Lower lobe of right lung (tissue), 2 donors: Measurements from ENCODE around the gene NLRX1. TPM values are rescaled to one million over a fixed set of nuclear protein-coding genes. Genes with fewer than 3 reads are reported as not detected.
"Not testable (repeated sequence)": the region's sequence is repeated elsewhere in the genome, so short reads cannot be mapped to it uniquely, and the experiment has no call there.

Source experiments
- ATAC-seq, 2 donors: fragments of 200-7000 bp; cut with Tn5 transposase; one replicate each; pipeline ENCODE4 v1.9.1; 2020 to 2022; ENCODE audit warnings: mild to moderate bottlenecking in 2 of 2, moderate library complexity in 2 of 2
- DNase-seq: peaks from one replicate; pipeline ENCODE4 v3.0.0-alpha.2; 2020
- H3K27ac ChIP-seq: fragments of 200-600 bp; one replicate; pipeline ENCODE4 v1.8.0; 2022
- H3K27me3 ChIP-seq: fragments of 200-600 bp; one replicate; pipeline ENCODE4 v1.8.0; 2022; ENCODE audit warnings: low read depth
- H3K36me3 ChIP-seq: fragments of 200-600 bp; one replicate; pipeline ENCODE4 v1.8.0; 2022; ENCODE audit warnings: mild to moderate bottlenecking
- H3K4me1 ChIP-seq: fragments of 200-600 bp; one replicate; pipeline ENCODE4 v1.8.0; 2022
- H3K4me3 ChIP-seq: fragments of 200-600 bp; one replicate; pipeline ENCODE4 v1.8.0; 2022; ENCODE audit warnings: mild to moderate bottlenecking
- H3K9me3 ChIP-seq: fragments of 200-600 bp; one replicate; pipeline ENCODE4 v1.8.0; 2022
- CTCF ChIP-seq: fragments of 200-600 bp; IDR thresholded peaks from one replicate; pipeline ENCODE4 v1.8.0; 2022; ENCODE audit warnings: antibody characterized with exemption, mild to moderate bottlenecking
- intact Hi-C: fragments of 100-400 bp; cut with DNase I; formaldehyde crosslinking; loops from one replicate; pipeline ENCODE4 v1.11.0; 2022
- total RNA-seq: library from RNA; stranded (reverse); fragmentation: NEBNext Ultra II Directional; extraction: Animal tissue kit (Norgen Biotek cat#: 25700); gene quantifications from one replicate; pipeline ENCODE4 v1.2.1, GENCODE V29; 2021
- donor health status: DM: no; HTN: yes; CAD: no; lungs with severe emphysema.

The NLRX1 gene
- total RNA-seq, 1 donor from 2014 or later: 16.5 TPM

- Histone ChIP-seq H3K27me3 (no peaks in the 10 kb centered on the region), H3K9me3 (no peaks in the 10 kb centered on the region), H3K27ac (no peak overlapping the region), H3K4me1 (no peaks in the 10 kb centered on the region), H3K36me3 (peaks cover 27% of the 10 kb centered on the region), H3K4me3 (no peak overlapping the region)
- peak in 1 of 2 donors; percentile 41 for ATAC-seq
- no peak for TF ChIP-seq CTCF
- DNase-seq: no peak
- intact Hi-C loops: no loop called here
Observed at GRCh38 chr11:119181677-119182412, 13.3 kb downstream of the NLRX1 start.

- H3K27ac ChIP-seq, H3K27me3 ChIP-seq, H3K9me3 ChIP-seq, H3K4me3 ChIP-seq, H3K4me1 ChIP-seq, intact Hi-C loops, DNase-seq, ATAC-seq: not testable (repeated sequence)
- H3K36me3 ChIP-seq: peaks cover 15% of the 10 kb centered on the region
Observed at GRCh38 chr11:119184399-119184798, 15.9 kb downstream of the NLRX1 start.

GRCh38 chr11:119185981-119186634, 17.6 kb downstream of the NLRX1 start:
- no peak overlapping the region for H3K4me3 ChIP-seq
- intact Hi-C loops: no loop called here
- H3K4me1 ChIP-seq: no peaks in the 10 kb centered on the region
- H3K27me3 ChIP-seq: no peaks in the 10 kb centered on the region
- ATAC-seq: no peak
- H3K27ac ChIP-seq: no peak overlapping the region
- peaks cover 1% of the 10 kb centered on the region for H3K36me3 ChIP-seq
- no peaks in the 10 kb centered on the region for H3K9me3 ChIP-seq
- DNase-seq: peak; percentile 36
- TF ChIP-seq CTCF: no peak

DNA sequence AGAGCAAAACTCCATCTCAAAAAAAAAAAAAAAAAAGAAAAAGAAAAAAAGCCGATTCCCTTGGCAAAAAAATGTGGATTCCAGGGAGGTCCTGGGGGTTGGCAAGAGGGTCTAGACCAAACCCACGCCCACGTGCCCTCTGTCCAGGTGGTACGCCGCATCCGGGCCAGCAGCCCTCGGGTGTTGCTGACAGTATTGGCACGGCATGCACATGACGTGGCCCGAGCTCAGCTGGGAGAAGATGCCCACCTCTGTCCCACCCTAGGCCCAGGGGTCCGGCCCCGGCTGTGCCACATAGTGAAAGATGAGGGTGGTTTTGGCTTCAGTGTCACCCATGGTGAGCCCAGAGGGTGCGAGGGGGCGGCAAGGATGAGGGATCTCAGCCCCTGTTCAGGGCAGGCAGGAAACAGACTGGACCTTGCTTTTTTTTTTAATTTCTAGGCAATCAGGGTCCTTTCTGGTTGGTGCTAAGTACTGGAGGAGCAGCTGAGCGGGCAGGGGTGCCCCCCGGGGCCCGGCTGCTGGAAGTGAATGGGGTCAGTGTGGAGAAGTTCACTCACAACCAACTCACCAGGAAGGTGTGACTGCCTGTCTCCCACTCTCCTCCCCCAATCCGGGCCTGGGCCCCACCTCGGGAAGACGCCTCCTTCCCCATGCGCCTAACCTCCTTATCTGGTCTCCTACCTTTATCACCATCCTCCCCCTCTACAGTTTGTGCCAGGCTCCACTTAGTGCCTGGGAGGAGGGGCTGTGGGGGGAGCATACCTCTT, 18.8 kb downstream of the NLRX1 start:
- TF ChIP-seq CTCF: no peak
- H3K27me3 ChIP-seq: no peaks in the 10 kb centered on the region
- H3K36me3 ChIP-seq: no peaks in the 10 kb centered on the region
- no peak overlapping the region for H3K4me3 ChIP-seq
- H3K9me3 ChIP-seq: no peaks in the 10 kb centered on the region
- intact Hi-C loops: no loop called here
- DNase-seq (peak; percentile 42), ATAC-seq (peak in 1 of 2 donors; percentile 9)
- H3K4me1 ChIP-seq: peaks cover 7% of the 10 kb centered on the region
- H3K27ac ChIP-seq: no peak overlapping the region

DNA sequence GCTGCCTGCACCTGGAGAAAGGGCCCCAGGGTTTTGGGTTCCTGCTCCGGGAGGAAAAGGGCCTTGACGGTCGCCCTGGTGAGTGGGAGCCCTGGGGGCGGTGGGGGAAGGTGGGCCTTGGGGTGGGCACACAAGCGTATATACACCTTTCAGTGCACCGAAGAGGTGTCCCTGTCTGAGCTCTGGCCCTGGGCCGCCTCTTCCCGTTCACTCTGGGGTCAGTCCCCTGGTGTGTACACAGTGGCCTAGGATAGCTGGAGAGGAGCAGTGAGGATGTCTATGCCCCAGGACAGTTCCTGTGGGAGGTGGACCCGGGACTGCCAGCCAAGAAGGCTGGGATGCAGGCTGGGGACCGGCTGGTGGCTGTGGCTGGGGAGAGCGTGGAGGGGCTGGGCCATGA, 19.5 kb downstream of the NLRX1 start:
- Histone ChIP-seq H3K4me3 (no peak overlapping the region), H3K9me3 (no peaks in the 10 kb centered on the region), H3K27me3 (no peaks in the 10 kb centered on the region), H3K27ac (no peak overlapping the region), H3K36me3 (no peaks in the 10 kb centered on the region), H3K4me1 (peaks cover 7% of the 10 kb centered on the region)
- ATAC-seq (no peak), DNase-seq (peak; percentile 21)
- TF ChIP-seq CTCF: no peak
- intact Hi-C loops: no loop called here
